ENCODE results near the gene KIRREL3.

The KIRREL3 gene

GRCh38 chr11:126943316-126943715 lies 57.3 kb downstream of the KIRREL3 start:
- TF ChIP-seq CTCF (IDR thresholded peaks at IDR 0.05; ENCODE audit: insufficient read depth, missing control alignments) = no peak
- DNase-seq (ENCODE audit: insufficient read length, low spot score) (no peak), FAIRE-seq (no peak)

GRCh38 chr11:126942146-126942545 lies 58.4 kb downstream of the KIRREL3 start:
- TF ChIP-seq CTCF (IDR thresholded peaks at IDR 0.05; ENCODE audit: insufficient read depth, missing control alignments) = no peak
- no peak for FAIRE-seq

GRCh38 chr11:126939552-126939951 lies 61.0 kb downstream of the KIRREL3 start:
- FAIRE-seq (no peak), DNase-seq (ENCODE audit: insufficient read length, low spot score) (no peak)
- no peak for TF ChIP-seq CTCF (IDR thresholded peaks at IDR 0.05; ENCODE audit: insufficient read depth, missing control alignments)

More at GRCh38 chr11:126942146-126942545, 58.4 kb downstream of the KIRREL3 start:
- no peak for DNase-seq (ENCODE audit: insufficient read length, low spot score)

- TF ChIP-seq CTCF (IDR thresholded peaks at IDR 0.05; ENCODE audit: insufficient read depth, missing control alignments) = no peak
- FAIRE-seq (no peak), DNase-seq (ENCODE audit: insufficient read length, low spot score) (no peak)
These were observed 61.9 kb downstream of the KIRREL3 start for GRCh38 chr11:126938718-126939117.

- no peak for FAIRE-seq
- DNase-seq (ENCODE audit: insufficient read length, low spot score) = no peak
- TF ChIP-seq CTCF (IDR thresholded peaks at IDR 0.05; ENCODE audit: insufficient read depth, missing control alignments) = no peak
These were observed 70.3 kb downstream of the KIRREL3 start for GRCh38 chr11:126930091-126930841.

- DNase-seq (ENCODE audit: insufficient read length, low spot score) (no peak), FAIRE-seq (no peak)
- no peak for TF ChIP-seq CTCF (IDR thresholded peaks at IDR 0.05; ENCODE audit: insufficient read depth, missing control alignments)
These were observed 71.2 kb downstream of the KIRREL3 start for GRCh38 chr11:126929179-126930061.

Data from D721Med (cell line).